Measurements from ENCODE around the gene TARS3. TPM values are rescaled to one million over a fixed set of nuclear protein-coding genes. Genes with fewer than 3 reads are reported as not detected.

The TARS3 gene
- total RNA-seq, 1 experiment from 2014 or later: 10.9 TPM

- DNase-seq (ENCODE audit: low read depth): no peak
These were observed 99.1 kb downstream of the TARS3 start for GRCh38 chr15:101625184-101625583.

DNA sequence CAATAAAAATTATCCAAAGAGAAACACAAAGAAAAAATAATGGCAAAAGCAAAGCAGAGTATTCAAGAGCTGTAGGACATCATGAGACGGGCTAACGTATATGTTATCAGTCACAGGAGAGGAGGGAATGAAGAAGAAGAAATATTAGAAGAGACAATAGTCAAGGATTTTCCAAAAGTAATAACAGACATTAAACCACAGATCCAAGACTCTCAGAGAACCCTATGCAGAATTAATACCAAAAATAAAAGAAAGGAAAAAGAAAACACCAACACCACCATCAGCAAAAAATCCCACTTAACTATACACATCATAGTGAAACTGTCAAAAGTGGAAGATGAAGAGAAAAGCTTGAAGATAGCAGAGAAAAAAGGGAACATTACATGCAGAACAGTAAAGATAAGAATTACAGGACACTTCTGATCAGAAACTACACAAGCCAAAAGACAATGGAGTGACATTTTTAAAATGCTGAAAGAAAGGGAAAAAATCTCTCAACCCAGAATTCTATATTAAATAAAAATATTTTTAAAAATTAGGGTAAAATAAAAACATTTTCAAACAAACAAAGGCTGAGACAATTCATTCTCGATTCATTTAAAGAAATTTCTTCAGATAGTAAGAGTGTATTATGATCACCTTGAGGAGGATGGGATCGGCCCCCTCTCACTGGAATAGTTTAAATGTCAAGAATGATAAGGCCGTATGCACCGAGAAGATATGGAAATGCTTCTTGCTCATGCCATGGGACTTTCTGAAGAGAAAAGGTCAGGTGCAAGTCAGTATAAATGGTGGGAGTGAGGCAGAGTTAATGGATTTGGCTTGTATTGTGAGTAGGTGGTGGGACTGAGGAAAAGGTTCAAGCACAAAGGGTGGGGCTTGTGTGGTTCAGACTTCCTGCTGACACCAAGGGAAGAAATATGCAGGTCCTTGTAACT is 100.6 kb downstream of the TARS3 start:
- DNase-seq (ENCODE audit: low read depth): no peak

DNA sequence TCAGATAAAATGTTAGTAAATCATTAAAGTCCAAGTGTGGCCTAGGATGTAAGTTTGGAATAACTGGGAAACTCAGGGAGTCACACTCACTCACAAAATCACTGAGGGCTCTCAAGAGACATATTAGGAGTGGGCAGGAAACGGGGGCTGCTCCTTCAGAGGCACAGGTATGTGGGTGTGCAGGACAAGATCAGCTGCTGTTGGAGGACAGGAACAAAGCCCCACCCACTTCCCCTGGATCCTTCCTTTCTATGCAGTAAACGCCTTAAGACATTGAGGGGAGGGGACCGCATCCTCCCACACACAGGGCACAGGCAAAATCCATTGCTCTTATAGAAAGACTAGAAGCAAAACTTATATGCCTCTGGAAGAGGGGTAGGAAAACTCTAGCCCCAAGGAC is 102.3 kb downstream of the TARS3 start:
- DNase-seq (ENCODE audit: low read depth): no peak

- no peak for DNase-seq (ENCODE audit: low read depth)
These were observed 103.6 kb downstream of the TARS3 start for GRCh38 chr15:101620671-101621070.

DNA sequence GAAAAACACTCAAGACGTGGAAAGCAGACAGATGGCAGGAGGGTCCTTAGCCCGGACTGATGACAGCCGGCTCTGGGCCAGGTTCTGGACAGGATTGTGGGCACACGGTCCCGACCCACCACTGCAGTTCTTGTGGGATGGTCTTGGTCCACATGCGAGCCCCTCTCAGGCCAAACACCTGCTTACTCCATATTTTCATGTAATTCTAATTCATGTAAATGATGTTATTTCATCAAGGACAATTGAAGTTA is 104.7 kb downstream of the TARS3 start:
- DNase-seq (ENCODE audit: low read depth): no peak

DNA sequence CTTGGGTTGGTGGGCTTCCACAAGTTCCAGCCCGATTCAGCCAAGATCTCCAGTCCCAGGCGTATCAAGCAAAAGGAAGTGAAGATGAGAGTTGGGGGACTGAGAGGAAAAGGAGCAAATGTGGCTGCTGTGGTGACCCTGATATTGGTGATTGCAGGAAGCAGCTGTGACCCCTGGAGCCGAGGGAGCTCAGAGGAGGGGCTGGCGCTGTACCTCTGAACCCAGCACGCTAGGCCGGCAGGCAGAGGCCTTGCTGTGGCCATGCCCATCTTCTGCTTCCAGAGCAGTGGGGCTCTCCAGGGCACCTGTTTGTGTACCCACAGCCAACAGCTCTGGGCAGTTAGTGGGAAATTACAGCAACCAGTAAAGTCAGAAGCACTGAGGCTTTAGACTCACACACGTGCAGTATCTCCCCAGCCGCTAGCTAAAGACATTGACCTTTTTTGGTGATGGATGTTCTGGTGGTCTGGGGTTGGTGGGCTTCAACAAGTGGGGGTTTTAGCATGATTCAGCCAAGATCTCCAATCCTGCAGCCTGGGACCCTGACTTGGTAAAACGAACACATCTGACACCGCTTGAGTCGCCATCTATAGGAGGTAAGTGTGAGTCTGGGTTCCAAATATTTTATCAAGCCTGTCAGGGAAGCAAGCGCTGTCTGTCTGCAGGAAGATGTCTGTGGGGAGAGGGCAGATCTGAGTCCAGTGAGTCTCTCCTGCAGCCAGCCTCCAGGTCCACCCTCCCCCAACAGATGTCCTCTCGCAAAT is 105.2 kb downstream of the TARS3 start:
- no peak for DNase-seq (ENCODE audit: low read depth)

- DNase-seq (ENCODE audit: low read depth): no peak
These were observed 106.2 kb downstream of the TARS3 start for GRCh38 chr15:101618076-101618475.

DNA sequence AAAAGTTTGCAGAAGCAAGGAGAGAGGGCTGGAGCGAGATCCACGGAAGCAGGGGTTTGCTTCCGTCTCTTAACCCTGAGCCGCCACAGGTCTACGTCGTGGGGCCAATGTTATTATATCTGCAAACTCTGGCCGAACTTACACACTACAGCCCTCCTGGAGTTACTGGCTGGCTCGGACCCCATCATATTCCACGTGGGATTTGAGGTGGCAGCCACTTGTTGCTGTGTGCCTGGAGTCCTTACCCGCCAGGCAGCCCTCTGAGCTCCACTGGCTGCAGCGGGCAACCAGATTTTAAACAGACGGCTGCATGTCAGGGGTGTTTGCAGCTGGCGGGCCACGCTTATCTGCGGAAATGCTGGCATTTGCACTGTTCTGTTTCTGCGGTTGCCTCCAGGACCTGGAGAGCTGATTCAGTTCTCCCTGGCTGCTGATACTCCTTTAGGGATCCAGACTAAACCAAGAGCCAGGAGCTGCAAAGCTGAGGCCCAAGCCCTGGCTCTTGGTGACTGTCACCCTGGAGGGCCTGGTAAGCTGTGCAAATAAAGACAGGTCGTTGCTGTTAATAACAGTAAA is 106.8 kb downstream of the TARS3 start:
- DNase-seq (ENCODE audit: low read depth): no peak

DNA sequence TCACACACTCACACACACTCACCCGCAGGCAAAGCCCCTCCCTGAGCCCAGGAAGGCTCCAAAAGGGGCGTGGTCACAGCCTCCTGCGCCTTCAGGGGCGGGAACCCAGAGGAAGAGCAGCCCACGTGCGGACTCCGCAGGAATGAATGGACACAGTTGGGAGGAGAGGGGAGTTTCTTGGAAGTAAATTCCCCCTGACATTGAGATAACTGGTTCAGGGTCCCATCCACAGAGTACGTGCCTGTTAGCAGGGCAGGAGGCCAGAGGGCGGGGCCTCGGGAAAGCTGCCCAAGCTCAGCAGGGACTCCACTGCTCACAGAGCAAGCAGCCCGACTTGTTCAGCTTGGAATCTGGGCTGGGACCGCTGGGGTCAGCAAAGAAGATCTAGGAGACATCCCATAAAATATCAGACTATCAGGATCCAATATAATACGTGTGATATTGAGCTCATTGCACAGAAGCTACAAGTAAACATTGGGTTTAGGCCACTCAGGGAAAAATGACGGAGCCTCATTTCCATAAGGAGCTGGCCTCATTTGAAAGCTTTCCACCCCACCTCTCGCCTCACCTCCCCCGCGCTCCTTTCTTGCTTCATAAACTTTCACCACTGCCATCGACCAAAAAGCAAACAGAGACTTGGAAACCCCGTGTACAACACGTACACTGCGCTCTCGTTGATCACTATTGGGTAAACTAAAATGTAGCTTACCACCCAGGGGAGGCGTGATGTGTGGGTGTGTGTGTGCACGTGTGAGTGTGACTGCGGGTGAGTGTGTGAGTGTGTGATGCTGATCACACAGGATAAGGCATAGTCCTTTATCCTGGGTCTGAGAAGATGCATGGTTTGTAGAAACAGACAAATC is 108.1 kb downstream of the TARS3 start:
- peak; percentile 68 for DNase-seq (ENCODE audit: low read depth)

DNA sequence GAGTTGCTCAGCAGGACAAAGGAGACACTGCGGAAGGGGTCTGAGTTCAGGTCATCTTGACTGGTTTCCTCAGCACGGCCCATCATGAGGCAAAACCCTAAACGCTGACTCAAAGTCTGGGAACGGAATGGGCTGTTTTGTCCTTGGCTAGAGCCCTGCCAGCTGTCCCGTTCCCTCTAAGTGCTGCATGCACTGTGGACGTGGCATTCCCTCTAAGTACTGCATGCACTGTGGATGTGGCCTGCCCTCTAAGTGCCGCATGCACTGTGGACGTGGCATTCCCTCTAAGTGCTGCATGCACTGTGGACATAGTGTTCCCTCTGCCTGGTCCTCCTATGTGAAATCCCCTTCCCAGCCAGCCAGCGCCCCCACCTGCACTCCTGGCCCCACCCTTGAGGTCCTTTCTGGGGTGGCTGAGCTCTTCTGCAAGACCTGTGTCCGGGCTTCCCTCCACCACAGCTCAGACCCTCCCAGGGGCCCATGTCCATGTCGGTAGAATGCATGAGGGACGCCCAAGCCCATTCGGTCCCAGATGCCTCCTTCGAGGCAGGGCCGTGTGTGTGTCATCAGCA is 108.8 kb downstream of the TARS3 start:
- DNase-seq (ENCODE audit: low read depth): no peak

- no peak for DNase-seq (ENCODE audit: low read depth)
These were observed 109.5 kb downstream of the TARS3 start for GRCh38 chr15:101614761-101615160.

GRCh38 chr15:101614001-101614585 is 110.2 kb downstream of the TARS3 start:
- DNase-seq (ENCODE audit: low read depth): no peak

DNA sequence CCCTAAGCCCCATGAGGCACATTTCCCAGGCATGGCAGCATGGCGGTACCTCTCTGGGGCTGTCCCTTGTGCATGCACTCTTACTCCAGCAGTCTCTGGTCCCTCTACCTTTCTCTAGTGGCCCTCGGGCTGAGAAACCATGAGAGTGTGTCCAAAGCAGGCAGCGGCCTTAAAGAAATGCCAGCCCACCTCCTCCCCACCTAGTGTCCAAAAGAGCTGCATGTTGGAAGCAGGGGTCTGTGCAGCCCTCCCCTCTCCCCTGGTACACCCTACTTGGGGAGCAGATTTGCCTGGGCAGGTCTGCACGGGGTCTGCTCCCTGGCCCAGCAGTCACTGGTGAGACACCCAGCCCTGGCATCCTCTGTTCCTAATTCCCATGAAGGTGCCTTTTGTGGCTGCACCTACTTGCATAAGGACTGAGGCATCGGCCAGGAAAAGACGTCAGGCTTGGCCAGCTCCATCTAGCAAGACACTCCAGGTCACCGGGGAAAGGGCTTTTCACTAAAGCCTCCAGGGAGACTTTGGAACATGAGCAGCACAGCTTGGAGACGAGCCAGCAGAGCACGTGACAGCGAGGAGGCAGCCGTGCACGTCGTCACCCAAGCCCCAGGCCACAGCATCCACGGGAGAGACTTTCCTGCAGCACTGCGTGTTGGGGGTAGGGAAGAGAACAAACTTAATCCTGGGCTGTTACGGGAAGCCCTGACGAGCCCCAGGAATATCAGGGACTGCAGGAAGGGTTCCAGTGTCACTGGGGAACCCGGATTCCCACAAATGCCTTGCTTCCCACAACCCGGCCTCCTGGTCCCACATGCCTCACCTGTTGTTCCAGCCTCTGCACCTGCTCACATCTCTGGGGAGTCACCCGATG is 110.9 kb downstream of the TARS3 start:
- no peak for DNase-seq (ENCODE audit: low read depth)

GRCh38 chr15:101612676-101613075 is 111.6 kb downstream of the TARS3 start:
- DNase-seq (ENCODE audit: low read depth): no peak

DNA sequence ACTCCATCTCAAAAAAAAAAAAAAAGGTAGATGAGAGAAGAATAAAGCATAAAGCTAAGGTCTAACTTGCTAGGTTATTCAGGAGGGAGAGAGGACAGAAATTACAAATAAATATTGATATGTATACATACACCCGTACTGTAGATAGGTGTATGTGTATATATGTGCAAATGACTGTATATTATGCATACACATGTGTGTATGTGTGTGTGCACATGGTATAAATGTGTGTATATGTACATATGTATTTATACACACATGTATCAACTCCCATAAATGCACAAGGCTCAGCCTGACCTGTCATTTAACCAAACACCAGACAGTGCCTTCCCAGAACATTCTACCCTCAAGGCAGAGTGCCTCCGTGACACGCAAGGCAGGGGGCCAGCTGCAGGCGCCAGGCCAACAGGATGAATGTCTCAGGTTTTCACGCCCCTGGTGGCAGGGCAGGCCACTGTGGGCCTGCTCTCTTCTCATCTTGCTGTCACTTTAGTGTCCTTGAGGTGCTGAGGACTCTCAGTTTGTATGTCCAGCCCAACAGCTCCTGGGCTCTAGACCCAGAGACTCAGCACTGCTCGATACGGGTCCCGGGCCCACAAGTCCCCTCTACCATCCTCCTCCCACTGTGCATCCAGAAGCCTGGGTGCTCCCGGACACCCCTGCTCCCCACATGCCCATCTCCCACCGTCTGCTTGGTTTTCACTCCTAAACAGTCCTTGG is 112.5 kb downstream of the TARS3 start:
- DNase-seq (ENCODE audit: low read depth): no peak

GRCh38 chr15:101611007-101611406 is 113.3 kb downstream of the TARS3 start:
- DNase-seq (ENCODE audit: low read depth): no peak

GRCh38 chr15:101610611-101611000 is 113.7 kb downstream of the TARS3 start:
- no peak for DNase-seq (ENCODE audit: low read depth)

DNA sequence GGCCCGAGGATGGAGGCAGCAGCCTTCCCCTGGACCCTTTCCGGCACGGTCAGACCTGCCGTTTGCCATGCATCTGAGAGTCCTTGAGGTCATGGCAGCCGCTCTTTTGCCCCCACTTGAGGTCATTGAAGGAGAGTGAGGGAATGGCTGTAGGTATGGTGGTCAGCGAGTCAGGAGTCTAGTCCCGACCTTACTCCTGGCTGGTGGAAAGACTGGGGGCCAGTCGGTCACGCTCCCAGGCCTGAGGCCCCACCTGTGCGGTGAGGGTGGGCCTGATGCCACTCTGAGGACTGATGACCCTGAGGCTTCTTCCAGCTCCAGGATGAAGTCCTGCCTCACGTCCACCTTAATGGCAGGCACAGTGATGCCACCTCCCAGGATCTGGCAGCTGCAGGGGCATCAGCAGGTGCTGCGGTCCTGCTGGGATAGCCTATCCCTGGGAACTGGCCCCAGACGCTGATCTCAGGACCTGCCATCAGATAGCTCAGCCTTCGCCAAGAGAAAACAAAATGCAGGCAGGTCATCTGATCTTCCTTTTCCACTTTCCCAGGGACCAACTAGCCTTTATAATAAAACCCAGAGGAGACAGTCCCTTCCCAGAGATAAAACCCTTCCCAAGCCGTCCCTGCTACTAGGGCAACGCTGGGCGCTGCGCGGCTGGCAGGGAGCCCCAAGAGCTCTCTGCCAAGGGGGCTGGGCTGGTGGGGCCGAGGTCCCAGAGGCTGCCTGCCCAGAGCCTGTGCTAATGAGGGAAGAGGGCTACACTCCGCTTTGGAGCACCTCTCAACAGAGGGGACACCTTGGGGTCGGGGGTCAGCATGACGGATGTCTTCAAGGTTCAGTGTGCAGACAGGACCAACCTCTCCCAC is 114.3 kb downstream of the TARS3 start:
- DNase-seq (ENCODE audit: low read depth): no peak
